Heart left ventricle (tissue), 16 donors: ENCODE measurements around the gene SMR3A. TPM values are rescaled to one million over a fixed set of nuclear protein-coding genes. Genes with fewer than 3 reads are reported as not detected.

Experiments used
- ATAC-seq, 4 donors: fragments of 200-7000 bp; cut with Tn5 transposase; one replicate each; pipeline ENCODE4 v1.9.1; 2020 to 2022; ENCODE audit warnings: moderate library complexity in 4 of 4, mild to moderate bottlenecking in 3 of 4, moderate number of reproducible peaks in 1 of 4
- DNase-seq, 5 donors: peaks; one replicate each; pipeline ENCODE4 v3.0.0-alpha.2; 2020
- H3K27ac ChIP-seq, 12 donors: fragments of 200-600 bp; sonication (generic) in 4 of 12; one replicate each; pipeline versions ENCODE4 v1.5.0 to v1.8.0; 2016 to 2022; ENCODE audit warnings: mild to moderate bottlenecking in 2 of 12
- H3K27me3 ChIP-seq, 9 donors: fragments of 200-600 bp; sonication (generic) in 2 of 9; one replicate each; pipeline versions ENCODE4 v1.5.1 to v1.8.0; 2016 to 2022; ENCODE audit warnings: mild to moderate bottlenecking in 3 of 9
- H3K36me3 ChIP-seq, 9 donors: fragments of 200-600 bp; sonication (generic) in 2 of 9; one replicate each; pipeline versions ENCODE4 v1.5.0 to v1.8.0; 2018 to 2022; ENCODE audit warnings: mild to moderate bottlenecking in 2 of 9
- H3K4me1 ChIP-seq, 12 donors: fragments of 200-600 bp; sonication (generic) in 4 of 12; one replicate each; pipeline versions ENCODE4 v1.5.0 to v1.8.0; 2016 to 2022; ENCODE audit warnings: mild to moderate bottlenecking in 3 of 12
- H3K4me3 ChIP-seq, 12 donors: fragments of 200-600 bp; sonication (generic) in 4 of 12; one replicate each; pipeline versions ENCODE4 v1.5.0 to v1.8.0; 2017 to 2022; ENCODE audit warnings: mild to moderate bottlenecking in 9 of 12, moderate library complexity in 4 of 12
- H3K9me3 ChIP-seq, 12 donors: fragments of 200-600 bp; sonication (generic) in 4 of 12; one replicate each; pipeline versions ENCODE4 v1.5.0 to v1.8.0; 2016 to 2022; ENCODE audit warnings: mild to moderate bottlenecking in 1 of 12
- POLR2A ChIP-seq, 2 donors: fragments of 450-650 bp; IDR thresholded peaks; one replicate each; pipeline ENCODE4 v1.6.1; 2017; ENCODE audit warnings: antibody characterized with exemption in 2 of 2, mild to moderate bottlenecking in 2 of 2, moderate library complexity in 2 of 2
- WGBS, 4 donors: extraction: QIAGEN DNeasy Blood & Tissue Kit in 2 of 4; methylation state at CpG; one replicate each; pipeline versions ENCODE4 v1.1.5 to v1.1.7; 2013 to 2018; 5-methylcytosine and 5-hydroxymethylcytosine counted together
- intact Hi-C, 10 donors: fragments of 100-400 bp; cut with DNase I; formaldehyde crosslinking; loops; one replicate each; pipeline versions ENCODE4 v1.11.1 to v1.14.2; 2022
- long read RNA-seq, 3 donors: library from polyadenylated mRNA; unstranded; transcript quantifications; one replicate each; pipeline ENCODE4 v2.0.0, GENCODE V29; 2020 to 2021
- polyA plus RNA-seq, 2 donors: library from polyadenylated mRNA; stranded (reverse); fragments of 200-250 nt; gene quantifications; one replicate each; pipeline ENCODE4 v1.2.3, GENCODE V29; 2013
- total RNA-seq, 9 donors: library from RNA; depleted of rRNA in 2 of 9; stranded (reverse); fragments of >200 nt in 2 of 9; fragmentation: NEBNext Ultra II Directional in 3 of 9; extraction: Animal tissue kit (Norgen Biotek cat#: 25700) in 3 of 9; gene quantifications; one replicate each; pipeline versions ENCODE4 v1.1.0 to v1.2.4, GENCODE V29; 2016 to 2023
- TF ChIP-seq, protein P1 (sequence below), 12 donors: fragments of 200-600 bp; sonication (generic) in 4 of 12; IDR thresholded peaks; one replicate each; pipeline versions ENCODE4 v1.5.0 to v1.8.0; 2018 to 2022; ENCODE audit warnings: antibody characterized with exemption in 12 of 12, mild to moderate bottlenecking in 5 of 12
- donor health status: ischemic (EF 13 %, LVEDD 7.1; RV severe dilation, severe dysfunction).
- donor health status: healthy with polysubstance abuse.
- donor health status: DM: no; HTN: yes; CAD: no.
- donor health status: DM: no; HTN: no; CAD: no.
- donor health status: ischemic (EF 25% LVEDD 6.9; RV normal size, moderate dysfunction).
- donor health status: ischemic (EF 25% LVEDD 5.7; RV mildly dilated, moderate dysfunction).
- donor health status: healthy.
- donor health status: DM: yes; HTN: yes; CAD: no.
- donor health status: ischemic (EF 35%, LVEDD 5.7; RV mildly dilated, moderate dysfunction).
- donor health status: nonischemic (EF 11% LVEDD 7.7; RV severe dilation, severe dysfunction).
- donor health status: DM: yes; HTN: yes; CAD: no.
- donor health status: PGD.
- donor health status: ischemic (EF 29% LVEDD 5.4; RV normal size, mild dysfunction).
- donor health status: nonischemic (EF 23%, LVEDD 6.1; RV moderate dilation, normal function).

SMR3A gene
- total RNA-seq (not detected), polyA plus RNA-seq (not detected)
- long read RNA-seq, donor 1 = 0 reads
- long read RNA-seq, donor 2 = 0 reads
- long read RNA-seq, donor 3 = 0 reads

- H3K4me1 ChIP-seq = no peaks in the 10 kb centered on the region
- TF ChIP-seq POLR2A (IDR thresholded peaks at IDR 0.05) = no peak
- TF ChIP-seq, protein P1, sequence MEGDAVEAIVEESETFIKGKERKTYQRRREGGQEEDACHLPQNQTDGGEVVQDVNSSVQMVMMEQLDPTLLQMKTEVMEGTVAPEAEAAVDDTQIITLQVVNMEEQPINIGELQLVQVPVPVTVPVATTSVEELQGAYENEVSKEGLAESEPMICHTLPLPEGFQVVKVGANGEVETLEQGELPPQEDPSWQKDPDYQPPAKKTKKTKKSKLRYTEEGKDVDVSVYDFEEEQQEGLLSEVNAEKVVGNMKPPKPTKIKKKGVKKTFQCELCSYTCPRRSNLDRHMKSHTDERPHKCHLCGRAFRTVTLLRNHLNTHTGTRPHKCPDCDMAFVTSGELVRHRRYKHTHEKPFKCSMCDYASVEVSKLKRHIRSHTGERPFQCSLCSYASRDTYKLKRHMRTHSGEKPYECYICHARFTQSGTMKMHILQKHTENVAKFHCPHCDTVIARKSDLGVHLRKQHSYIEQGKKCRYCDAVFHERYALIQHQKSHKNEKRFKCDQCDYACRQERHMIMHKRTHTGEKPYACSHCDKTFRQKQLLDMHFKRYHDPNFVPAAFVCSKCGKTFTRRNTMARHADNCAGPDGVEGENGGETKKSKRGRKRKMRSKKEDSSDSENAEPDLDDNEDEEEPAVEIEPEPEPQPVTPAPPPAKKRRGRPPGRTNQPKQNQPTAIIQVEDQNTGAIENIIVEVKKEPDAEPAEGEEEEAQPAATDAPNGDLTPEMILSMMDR (IDR thresholded peaks at IDR 0.05) = no peak
- 61 to 71% (median 69%) methylated on average over 3 of the region's 3 CpGs for WGBS, 4 donors
- H3K27ac ChIP-seq = no peak within 1 kb of the TSS
- H3K27me3 ChIP-seq = no peaks in the 10 kb centered on the region
- ATAC-seq (no peak), DNase-seq (no peak)
- H3K4me3 ChIP-seq = no peak within 1 kb of the TSS
- H3K36me3 ChIP-seq = no peaks in the 10 kb centered on the region
- intact Hi-C loops = no loop called here
- peaks cover 0 to under 1% (median 0%) of the 10 kb centered on the region in 12 donors for H3K9me3 ChIP-seq
These were observed at the start of gene SMR3A for GRCh38 chr4:70360460-70360859. Gene SMR3A, plus strand, starts transcription at chr4:70360760. Its CDS starts 1,356 bp downstream, at chr4:70362116.

DNA sequence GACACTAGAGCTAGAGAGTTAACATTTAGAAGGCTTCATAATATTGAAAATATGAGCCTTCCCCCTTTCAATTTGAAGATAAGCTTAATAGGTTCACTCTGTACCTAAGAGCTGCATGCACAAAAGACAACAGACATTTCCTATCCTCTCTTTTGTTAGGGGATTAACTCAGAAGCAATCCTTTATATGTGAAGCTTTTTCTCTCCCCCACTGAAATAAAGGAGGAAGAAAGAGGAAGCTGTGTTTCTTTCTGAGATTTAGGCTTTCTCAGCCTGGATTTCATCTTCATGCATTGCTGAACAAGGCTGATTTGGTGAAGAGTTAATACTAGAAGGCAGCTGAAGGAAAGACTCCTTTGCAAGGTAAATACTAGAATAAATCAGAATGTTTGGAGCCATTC, 46.8 kb upstream of the SMR3A start:
- Histone ChIP-seq H3K9me3 (no peaks in the 10 kb centered on the region), H3K4me3 (no peak overlapping the region), H3K27me3 (no peaks in the 10 kb centered on the region), H3K4me1 (no peaks in the 10 kb centered on the region), H3K36me3 (no peaks in the 10 kb centered on the region), H3K27ac (no peak overlapping the region)
- DNase-seq = no peak
- no peak for ATAC-seq
- no peak for TF ChIP-seq POLR2A (IDR thresholded peaks at IDR 0.05)
- TF ChIP-seq, protein P1 (IDR thresholded peaks at IDR 0.05) = no peak
- intact Hi-C loops = no loop called here

- intact Hi-C loops = no loop called here
- TF ChIP-seq, protein P1 (IDR thresholded peaks at IDR 0.05) = no peak
- TF ChIP-seq POLR2A (IDR thresholded peaks at IDR 0.05) = no peak
- no peak for DNase-seq
- no peak for ATAC-seq
- H3K27ac ChIP-seq = no peak overlapping the region
- no peaks in the 10 kb centered on the region for H3K4me1 ChIP-seq
- H3K27me3 ChIP-seq = no peaks in the 10 kb centered on the region
- no peaks in the 10 kb centered on the region for H3K36me3 ChIP-seq
- H3K9me3 ChIP-seq = no peaks in the 10 kb centered on the region
- 0 to 44% (median 29%) methylated on average over 1 of the region's 1 CpG for WGBS, 4 donors
- no peak overlapping the region for H3K4me3 ChIP-seq
These were observed 44.6 kb upstream of the SMR3A start for GRCh38 chr4:70315928-70316327.

- Histone ChIP-seq H3K9me3 (no peaks in the 10 kb centered on the region), H3K27ac (no peak overlapping the region), H3K4me1 (no peaks in the 10 kb centered on the region), H3K36me3 (no peaks in the 10 kb centered on the region), H3K4me3 (no peak overlapping the region), H3K27me3 (no peaks in the 10 kb centered on the region)
- TF ChIP-seq POLR2A (IDR thresholded peaks at IDR 0.05) = no peak
- TF ChIP-seq, protein P1 (IDR thresholded peaks at IDR 0.05) = no peak
- 77 to 78% (median 77%) methylated on average over 2 of the region's 2 CpGs for WGBS, 4 donors
- ATAC-seq (no peak), DNase-seq (no peak)
- intact Hi-C loops = no loop called here
These were observed 34.5 kb upstream of the SMR3A start for GRCh38 chr4:70326052-70326451.
